AG04449 (cell line): Measurements from ENCODE around the gene OCLN.

Experiments used
- CTCF ChIA-PET: fragments of 350-600 bp; formaldehyde crosslinking; extraction: SDS; loops from one replicate; lab custom pipeline; 2021; ENCODE audit warnings: antibody characterized with exemption; lab: Yijun Ruan, JAX
- POLR2A ChIA-PET: fragments of 400-600, 350-600 bp; formaldehyde crosslinking; extraction: SDS; loops from one replicate; lab custom pipeline; 2020; ENCODE audit warnings: antibody characterized with exemption, inconsistent platforms; lab: Yijun Ruan, JAX
- DNase-seq: peaks from one replicate; pipeline ENCODE4 v3.0.0-alpha.2; 2010; ENCODE audit warnings: low read depth, low spot score
- H3K4me3 ChIP-seq: 2 replicates; pipeline ENCODE4 v1.5.1; 2011; ENCODE audit warnings: low read depth, mild to moderate bottlenecking, control low read depth, low read length
- TF ChIP-seq, protein P1 (sequence below): IDR thresholded peaks from one replicate; pipeline ENCODE4 v1.5.1; 2011; ENCODE audit warnings: mild to moderate bottlenecking, moderate library complexity, low read length, control low read depth, inconsistent platforms; ENCODE audit not compliant: insufficient read depth; ENCODE audit errors: missing control alignments

Gene OCLN

DNA sequence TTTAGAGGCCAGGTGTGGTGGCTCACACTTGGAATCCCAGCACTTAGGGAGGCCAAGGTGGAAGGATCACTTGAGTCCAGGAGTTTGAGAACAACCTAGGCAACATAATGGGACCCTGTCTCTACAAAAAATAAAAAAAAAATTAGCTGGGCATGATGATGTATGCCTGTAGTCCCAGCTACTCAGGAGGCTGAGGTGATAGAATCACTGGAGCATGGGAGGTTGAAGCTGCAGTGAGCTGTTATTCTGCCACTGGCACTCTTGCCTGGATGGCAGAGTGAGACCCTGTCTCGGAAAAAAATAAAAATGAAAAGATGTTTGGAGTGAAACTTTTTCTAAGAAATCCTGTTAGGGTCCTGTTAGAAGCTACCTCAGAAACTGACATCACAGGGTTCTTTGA lies 24.2 kb downstream of the OCLN start:
- DNase-seq = no peak
- H3K4me3 ChIP-seq = no peak overlapping the region
- CTCF ChIA-PET = no interaction called here
- POLR2A ChIA-PET = no interaction called here
- TF ChIP-seq, protein P1, sequence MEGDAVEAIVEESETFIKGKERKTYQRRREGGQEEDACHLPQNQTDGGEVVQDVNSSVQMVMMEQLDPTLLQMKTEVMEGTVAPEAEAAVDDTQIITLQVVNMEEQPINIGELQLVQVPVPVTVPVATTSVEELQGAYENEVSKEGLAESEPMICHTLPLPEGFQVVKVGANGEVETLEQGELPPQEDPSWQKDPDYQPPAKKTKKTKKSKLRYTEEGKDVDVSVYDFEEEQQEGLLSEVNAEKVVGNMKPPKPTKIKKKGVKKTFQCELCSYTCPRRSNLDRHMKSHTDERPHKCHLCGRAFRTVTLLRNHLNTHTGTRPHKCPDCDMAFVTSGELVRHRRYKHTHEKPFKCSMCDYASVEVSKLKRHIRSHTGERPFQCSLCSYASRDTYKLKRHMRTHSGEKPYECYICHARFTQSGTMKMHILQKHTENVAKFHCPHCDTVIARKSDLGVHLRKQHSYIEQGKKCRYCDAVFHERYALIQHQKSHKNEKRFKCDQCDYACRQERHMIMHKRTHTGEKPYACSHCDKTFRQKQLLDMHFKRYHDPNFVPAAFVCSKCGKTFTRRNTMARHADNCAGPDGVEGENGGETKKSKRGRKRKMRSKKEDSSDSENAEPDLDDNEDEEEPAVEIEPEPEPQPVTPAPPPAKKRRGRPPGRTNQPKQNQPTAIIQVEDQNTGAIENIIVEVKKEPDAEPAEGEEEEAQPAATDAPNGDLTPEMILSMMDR = no peak

DNA sequence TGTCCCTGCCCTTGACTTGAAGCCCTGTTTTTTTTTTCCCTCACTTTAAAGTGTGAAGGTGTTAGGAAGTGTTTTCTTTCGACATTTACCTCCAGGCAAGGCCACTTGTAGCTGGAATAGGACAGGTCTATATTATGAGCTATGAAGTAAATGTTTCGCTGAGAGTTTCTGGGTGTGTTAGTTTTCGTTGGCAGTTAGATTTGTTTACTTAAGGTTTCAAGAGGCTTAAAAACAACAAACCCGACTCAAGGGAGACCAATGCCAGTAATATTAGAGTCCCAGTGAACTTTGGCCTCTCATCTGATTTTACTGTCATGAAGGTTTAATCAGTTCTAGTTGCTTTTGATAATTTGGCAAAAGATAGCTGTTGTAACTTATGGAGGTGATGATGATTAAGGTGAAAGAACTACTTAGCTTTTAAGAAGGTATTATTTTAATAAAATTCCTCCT lies 25.2 kb downstream of the OCLN start:
- no peak overlapping the region for H3K4me3 ChIP-seq
- CTCF ChIA-PET = interaction anchor here (0.7 to 0.9 kb wide), 2 partner anchors 12 to 25 kb away, joined by 3 to 4 read pairs; partner anchors contain the start of gene OCLN
- POLR2A ChIA-PET = interaction anchor here (1.8 kb wide), 1 partner anchor 13 kb away, joined by 3 read pairs; no protein-coding TSS in a partner anchor
- TF ChIP-seq, protein P1 = no peak
- DNase-seq = no peak

DNA sequence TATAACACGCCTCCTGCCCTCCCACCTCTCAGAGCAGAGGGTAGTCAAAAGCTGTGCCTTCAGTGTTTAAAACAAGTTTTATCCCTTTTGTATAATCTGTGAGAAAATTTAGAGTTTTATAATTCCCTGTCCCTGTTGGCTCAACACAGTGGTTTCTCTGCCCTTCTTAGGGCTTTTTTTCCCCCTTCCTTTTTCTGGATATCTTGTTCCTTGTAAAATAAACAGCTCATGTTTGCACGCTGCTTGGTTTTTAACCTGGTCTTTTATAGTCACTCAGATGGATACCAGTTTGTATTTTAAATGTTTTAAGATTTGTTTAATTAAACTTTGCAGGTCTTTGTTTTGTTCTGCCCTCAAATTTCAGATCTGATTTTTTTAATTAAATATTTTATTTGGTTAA lies 26.7 kb downstream of the OCLN start:
- no peak for DNase-seq
- CTCF ChIA-PET = no interaction called here
- POLR2A ChIA-PET = interaction anchor here (1.8 kb wide), 1 partner anchor 12 kb away, joined by 3 read pairs; no protein-coding TSS in a partner anchor
- TF ChIP-seq, protein P1 = no peak
- no peak overlapping the region for H3K4me3 ChIP-seq

DNA sequence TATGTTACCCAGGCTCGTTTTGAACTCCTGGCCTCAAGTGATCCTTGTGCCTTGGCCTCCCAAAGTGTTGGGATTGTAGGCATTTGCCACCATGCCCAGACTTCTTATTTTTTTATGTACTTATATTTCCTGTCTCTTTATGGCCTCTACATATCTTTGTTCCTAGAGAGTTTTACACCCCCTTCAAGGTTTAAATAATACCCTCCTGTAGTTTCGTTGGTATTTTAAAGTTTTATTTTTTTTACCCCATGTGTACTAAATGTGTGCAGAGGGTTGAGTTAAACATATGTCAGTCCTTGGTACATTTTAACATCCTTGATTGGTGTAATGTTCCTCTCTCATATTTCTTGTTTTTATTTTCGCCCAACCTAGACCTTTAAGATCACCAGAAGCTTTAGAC lies 29.4 kb downstream of the OCLN start:
- TF ChIP-seq, protein P1 = no peak
- DNase-seq = no peak
- POLR2A ChIA-PET = no interaction called here
- H3K4me3 ChIP-seq = no peak overlapping the region
- CTCF ChIA-PET = no interaction called here

DNA sequence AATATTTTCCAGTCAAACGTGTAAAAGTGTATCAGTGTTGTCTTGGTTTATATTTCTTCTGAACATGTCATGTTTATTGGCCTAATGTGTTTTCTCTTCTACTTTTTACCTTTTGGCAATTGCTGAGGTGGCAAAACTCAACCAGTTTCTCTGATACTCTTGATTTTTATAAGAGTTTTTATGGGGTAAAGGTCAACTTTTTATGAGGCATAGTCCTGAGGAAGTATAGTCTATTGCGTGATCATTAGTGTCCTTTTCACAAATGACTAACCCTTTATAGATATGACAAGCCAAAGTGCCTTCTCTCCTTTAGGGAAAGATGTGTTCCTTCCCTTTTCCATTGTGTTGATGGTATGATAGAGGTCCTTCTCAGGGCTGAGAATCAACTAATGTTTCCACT lies 32.9 kb downstream of the OCLN start:
- ChIA-PET CTCF (no interaction called here), POLR2A (no interaction called here)
- TF ChIP-seq, protein P1 = no peak
- H3K4me3 ChIP-seq = no peak overlapping the region
- DNase-seq = no peak

DNA sequence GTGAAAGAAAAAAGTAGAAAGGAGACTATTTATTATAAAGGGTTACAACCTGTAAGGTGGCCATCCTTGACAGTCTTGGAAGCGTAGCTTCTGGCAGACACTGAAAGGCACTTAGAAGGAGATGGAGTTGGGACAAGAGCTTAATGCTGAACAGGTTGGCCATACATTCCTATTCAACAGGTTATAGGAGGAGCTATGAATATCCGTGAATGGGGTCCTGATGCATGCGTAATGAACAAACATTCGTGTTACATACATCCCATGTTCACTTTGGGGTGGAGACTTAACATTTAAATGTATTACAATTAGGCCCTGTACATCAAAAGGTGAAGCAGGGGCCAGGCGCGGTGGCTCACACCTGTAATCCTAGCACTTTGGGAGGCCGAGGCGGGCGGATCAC lies 34.1 kb downstream of the OCLN start:
- ChIA-PET POLR2A (no interaction called here), CTCF (no interaction called here)
- TF ChIP-seq, protein P1 = no peak
- H3K4me3 ChIP-seq = no peak overlapping the region
- DNase-seq = no peak
